Fibroblast of skin of abdomen (primary cell): Measurements from ENCODE around the gene METTL25B.

Experiments
- DNase-seq: peaks from one replicate; pipeline ENCODE4 v3.0.0-alpha.2; 2013

Gene METTL25B

DNA sequence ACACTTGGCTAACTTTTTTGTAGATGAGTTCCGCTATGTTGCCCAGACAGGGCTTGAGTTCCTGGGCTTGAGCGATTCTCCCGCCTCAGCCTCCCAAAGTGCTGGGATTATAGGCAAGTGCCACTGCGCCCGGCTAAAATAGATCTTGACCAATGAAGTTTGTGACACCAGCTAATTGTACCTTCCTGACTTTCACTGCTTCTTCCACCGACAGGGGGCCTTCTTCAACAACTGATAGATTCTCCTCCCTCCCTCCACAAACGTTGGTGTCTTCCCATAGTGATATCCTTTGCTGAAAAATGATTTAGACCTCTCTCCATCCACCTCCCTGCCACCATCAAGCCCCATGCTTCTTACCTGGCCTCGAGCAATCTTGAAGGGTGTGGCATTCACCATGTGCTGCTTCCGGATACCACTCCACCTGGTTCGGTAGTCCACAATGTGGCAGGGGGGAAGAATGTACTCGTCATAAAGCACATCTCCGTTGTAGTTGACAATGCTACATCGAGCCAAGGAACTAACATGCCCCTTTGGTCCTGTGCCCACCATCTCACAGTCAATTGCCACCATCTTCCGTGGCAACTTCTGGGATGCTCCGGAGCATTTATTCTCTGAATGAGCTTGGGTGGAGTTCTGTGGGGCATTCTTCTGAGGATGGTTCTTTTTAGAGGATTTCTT, 1.6 kb upstream of the METTL25B start:
- peak; percentile 64 for DNase-seq

DNA sequence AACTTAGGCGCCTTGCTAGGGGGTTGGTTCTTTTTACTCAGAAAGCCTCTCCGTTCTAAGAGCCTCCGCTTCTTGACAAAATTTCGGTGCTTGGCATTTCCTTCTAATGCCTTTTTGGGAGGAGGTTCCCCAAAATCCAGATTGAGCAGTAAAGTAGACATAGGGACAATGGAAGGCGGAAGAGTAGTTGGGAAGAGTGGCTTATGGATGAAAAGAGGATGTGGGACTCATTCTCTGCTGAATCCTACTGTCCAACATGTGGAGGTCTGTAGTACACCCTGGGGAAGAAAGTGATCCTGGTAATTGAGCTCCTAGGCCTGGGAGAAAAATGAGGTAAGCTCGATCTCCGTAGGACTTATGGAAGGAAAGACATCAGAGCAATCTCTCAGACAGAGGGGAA, 777 bp upstream of the METTL25B start:
- no peak for DNase-seq

- DNase-seq = peak; percentile 98
Measured at GRCh38 chr1:156728599-156729462, 562 bp downstream of the METTL25B start, which contains the start of gene ISG20L2. ISG20L2 (minus strand) TSS chr1:156728766; CDS start chr1:156727652, 1,114 bp downstream.

DNA sequence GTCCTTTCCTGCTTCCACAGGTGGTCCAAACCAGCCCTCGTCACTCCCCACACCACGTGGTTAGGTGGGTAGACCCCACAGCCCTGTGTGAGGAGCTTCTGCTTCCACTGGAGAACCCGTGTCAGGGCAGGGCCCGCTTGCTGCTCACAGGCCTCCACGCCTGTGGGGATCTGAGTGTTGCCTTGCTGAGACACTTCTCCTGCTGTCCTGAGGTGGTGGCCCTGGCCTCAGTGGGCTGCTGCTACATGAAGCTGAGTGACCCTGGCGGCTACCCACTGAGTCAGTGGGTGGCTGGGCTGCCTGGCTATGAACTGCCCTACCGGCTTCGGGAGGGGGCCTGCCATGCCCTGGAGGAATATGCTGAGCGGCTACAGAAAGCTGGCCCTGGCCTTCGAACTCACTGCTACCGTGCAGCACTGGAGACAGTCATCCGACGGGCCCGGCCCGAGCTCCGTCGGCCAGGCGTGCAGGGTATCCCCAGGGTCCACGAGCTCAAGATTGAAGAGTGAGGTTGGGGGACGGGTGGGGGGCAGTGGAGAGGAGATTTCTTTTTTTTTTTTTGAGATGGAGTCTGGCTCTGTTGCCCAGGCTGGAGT, 5.8 kb downstream of the METTL25B start:
- no peak for DNase-seq

GRCh38 chr1:156738407-156738806, 10.1 kb downstream of the METTL25B start:
- DNase-seq = no peak

GRCh38 chr1:156738916-156739315, 10.6 kb downstream of the METTL25B start:
- DNase-seq = no peak

DNA sequence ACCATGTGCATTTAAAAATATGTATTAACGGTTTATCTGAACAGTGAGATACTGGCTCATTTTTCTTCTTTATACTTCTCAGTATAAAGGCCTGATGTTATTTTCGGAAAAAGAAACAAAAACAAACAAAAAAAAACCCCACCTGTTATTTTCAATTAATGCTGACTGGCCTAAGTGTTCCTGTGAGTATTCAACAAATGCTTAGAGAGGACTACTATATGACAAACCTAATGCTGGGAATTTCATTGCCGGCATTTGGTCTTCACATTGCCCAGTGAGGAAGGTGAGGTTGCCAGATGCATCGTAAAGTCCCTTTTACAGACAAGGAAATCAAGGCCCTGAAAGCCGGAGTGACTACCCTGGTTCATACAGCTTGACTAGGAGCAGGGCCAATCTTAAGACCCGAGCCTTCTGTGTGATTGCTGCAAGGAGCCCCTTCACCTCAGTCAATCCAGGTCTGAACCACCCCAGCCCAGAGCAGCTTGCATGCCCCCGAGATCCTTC, 12.0 kb downstream of the METTL25B start:
- DNase-seq = no peak

DNA sequence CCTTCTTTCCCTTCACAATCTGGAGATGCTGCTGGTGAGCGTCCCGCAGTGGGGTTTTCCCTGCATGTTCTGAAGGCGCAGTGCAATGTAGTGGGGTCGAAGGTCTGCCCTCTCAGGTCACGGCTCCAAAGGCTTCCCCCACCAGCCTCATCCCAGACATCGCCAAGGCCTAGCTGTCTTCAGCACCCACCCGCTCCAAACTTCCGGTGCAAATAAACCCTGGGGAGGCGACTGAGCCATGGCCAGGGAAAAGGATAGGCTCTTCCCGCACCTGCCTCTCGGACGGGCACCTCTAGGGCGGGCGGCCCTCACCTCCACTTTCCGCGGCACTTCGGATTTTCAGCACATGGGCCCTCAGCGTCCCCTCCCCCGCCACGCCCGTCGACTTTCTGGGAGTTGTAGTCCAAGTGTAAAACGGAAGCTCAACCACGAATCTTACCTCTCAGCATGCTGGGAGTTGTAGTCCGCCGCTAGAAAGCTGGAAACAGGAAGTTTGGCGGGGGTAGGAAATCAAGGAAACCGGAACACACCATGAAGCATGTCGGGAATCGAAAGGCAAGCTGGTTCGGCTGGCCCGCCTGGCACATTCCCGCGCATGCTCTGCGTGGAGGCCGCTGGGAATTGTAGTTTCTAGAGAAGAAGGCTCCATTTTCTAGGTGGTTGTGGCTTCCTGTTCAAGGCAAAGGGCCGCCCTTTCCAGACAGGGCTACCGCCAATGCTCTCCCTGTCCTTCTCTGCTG, 12.6 kb downstream of the METTL25B start, which contains the start of gene MRPL24:
TSS of gene MRPL24 (minus strand) at position 348 of the 740 bp plus-strand sequence. CDS start 2,384 bp downstream, outside the sequence.
- peak; percentile 99 for DNase-seq

DNA sequence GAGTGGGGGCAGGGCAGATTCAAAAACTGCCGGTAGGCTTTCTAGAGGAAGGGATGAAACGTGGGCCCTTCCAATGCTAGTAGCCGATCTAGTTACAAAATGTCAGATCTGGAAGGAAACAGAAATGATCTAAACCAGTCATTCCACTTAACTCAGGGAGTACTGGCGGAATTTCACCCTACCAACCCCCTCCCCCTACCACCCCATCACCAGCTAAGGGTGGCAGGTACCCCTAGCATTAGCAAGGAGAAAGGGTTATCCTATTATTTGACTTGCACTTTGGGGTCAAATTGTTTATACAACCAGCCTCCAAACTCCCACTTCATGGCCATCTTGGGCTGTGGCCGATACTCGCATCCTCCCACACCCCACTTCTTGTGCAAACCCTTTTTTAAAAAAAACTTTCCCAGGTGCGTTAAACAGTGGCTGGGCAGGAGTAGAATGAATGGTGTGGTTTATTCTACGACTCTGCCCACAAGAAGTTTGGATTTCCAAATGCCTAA, 13.3 kb downstream of the METTL25B start:
- DNase-seq = no peak

GRCh38 chr1:156742017-156742416, 13.7 kb downstream of the METTL25B start:
- no peak for DNase-seq

DNA sequence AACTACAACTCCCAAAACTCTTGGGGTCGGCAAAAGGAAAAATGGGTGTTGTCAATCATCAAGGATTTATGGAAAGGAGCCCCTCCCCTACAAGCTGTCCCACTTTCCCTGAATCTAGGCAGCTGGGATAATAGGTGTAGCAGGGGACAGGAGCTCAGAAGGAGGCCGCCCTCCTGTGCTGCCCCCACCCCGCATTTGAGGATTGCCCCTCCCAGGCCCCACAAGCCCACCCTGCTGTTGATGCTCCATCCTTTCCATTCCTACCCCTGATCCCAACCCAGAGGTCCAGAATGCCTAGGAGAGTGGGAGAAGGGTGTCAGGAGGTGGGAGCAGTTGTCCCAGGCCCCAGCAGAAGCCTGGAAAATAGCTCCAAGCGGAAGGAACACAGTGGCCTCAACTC, 14.5 kb downstream of the METTL25B start:
- no peak for DNase-seq

DNA sequence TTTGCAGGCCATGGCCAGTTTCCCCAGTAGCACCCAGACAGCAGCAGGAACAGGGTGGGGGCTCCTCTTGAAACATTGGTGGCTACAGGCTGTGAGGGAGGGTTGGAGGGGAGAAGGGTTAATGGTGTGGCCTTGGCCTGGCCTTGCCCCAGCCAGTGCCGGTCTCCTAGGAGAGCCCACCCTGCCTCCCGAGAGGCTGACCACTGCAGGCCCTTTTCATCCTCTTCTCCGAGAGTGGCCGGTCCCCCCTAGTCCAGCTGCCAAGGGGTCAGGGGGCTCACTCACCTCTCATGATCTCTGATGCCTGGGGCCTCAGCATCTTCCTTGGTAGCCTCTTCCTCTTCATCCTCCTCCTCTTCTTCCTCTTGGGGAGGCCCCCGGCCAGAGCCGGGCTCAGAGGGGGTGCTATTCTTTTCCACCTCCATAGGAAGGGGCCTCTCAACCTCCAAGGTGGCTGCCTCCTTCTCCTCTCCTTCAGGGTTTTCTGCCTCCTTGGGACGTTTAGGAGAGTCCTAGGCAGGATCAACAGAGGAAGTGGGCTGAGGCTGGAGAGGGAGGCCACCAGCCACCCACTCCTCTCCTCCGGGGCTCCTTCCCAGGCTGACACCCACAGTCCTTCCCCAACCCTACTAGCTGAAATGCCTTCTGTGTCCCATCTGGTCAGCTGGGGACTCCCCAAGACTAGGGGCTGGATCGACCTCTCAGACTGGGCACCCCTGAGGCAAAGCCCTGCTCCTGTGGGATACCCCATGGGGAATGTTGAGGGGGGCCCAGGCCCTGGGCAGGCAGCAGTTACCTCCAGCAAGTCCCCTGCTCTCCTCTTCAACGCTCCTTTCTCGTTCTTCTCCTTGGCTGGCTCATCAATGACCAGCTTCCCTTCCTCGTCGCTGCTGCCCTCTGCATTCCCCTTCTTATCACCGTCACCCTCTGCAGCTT, 15.4 kb downstream of the METTL25B start:
- no peak for DNase-seq

- no peak for DNase-seq
Measured at GRCh38 chr1:156744344-156744743, 16.1 kb downstream of the METTL25B start.

DNA sequence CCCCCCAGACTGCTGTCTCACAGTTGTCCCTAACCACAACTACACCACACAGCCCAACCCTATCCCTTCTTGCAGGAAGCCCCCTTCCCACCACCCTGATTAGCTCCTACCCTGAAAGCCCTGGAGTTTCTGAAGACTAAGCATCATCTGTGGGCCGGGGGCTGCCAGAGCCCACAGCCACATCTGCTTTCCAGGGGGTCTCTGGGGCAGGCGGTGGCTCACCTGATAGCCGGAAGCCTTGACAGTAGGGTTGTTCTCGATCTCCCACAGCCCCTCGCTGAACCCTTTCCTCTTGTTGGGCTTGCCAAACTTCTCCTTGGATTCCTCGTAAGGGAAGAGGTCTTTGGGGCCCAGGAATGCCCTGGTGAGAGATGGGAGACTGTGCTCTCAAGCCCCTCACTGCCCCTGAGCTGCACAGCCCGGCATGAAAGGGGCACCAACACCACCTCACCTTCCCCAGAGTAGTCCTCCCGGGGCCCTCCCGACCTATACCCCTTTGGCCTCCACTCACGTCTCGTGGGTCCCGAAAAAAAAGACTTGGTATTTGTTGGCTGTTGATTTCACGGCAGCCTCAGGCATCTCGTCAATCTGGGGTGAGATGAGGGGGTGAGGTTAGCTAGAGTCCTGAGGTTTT, 16.6 kb downstream of the METTL25B start:
- no peak for DNase-seq

DNA sequence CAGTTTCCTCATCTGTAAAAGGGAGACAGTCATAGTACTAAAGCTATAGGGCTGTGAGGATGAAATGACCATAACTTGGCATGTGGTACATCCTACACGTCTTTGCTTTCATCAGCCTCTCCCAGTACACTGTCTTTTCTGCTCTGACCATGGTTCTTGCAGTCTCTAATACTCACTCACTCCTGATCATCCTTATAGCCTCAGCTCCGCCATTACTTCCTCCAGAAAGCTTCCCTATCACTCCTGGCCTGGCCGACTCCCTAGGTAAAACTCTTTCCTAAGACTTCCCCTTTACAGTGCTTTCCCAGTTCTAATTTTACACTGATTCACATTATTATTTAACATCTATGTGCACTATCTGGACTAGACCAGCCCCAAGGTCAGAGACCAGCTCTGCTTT, 17.6 kb downstream of the METTL25B start:
- no peak for DNase-seq

- DNase-seq = no peak
Measured at GRCh38 chr1:156746406-156746727, 18.1 kb downstream of the METTL25B start.

DNA sequence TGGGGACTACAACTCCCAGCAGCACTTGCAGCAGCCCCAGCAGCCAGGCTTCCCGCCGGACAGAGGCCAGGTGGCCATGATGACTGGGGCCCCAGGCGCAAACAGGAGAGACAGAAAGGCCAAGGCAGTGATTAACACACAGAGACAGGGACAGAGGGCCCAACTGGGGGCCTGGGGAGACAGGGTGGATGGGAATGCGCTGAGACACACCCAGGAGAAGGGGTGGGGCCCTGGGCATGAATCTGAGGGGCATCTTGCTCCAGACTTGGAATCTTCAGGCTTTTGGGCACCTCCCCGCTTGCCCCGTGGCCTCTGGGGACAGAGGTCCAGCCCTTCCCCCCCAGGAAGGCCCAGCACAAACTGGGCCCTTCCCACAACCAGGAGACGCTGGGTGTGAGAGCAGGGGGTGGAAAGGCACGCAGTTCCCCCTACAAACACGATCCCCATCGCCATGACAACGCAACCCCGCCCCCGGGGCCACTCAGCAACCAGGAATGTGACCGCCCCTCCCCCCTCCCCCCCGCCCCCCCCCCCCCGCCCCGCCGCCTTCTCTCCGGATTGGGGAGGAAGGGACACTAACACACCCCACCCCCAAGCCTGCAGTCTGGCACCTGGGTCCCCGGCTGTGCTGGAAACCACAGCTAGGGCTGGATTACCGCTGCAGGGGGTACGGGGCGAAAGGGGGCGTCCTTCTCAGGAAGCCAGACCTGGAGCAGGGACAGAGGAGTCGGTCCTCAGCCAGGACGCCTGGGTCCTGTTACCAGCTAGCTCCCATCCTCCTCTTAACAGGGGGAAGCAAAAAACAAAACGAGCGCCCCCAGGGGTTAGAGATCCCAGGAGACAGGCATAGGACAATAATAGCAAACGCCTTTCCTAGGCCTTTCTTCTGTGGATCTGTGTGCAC, 18.7 kb downstream of the METTL25B start:
- DNase-seq = peak; percentile 95

DNA sequence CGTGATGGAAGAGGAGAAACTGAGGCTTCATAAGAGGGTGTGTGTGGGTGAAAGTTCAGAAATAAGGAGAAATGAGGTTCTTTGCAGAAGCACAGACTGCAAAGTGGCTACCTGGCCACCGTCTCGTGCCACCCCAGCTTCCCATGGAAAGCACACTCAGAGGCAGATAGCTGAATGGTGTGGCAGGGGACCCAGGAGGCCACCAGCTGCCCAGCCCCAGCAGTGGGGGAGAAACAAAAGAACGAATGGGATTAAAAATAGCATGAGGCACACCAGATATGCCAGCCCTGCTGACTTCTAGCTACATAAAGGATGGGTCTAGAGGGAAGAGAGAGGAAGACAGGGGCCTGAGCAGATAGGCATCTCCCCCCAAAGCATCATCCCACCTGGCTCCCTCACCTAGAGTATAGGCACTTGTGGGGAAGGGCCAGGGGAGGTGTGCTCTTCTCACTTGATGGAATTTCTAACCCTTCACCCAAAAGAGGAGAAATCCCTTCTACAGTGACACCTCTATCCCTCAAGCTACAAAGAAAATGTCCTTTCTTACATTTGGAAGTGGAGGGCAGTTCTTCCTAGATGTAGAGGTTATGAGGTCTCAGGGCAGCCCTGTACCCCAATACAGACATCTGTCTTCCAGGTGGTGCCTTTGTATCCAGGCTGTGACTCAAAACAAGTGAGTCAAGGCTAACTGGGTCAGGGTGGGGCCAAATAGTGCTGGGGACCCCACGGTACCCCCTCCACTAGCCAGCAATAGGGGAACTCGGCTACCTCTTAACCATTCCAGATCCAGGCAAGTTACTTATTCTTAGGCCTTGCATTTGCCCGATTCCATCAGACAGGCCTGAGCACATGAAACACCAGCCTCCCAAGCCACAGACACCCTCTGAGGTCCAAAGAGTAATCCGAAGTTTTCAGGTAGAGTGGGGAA, 19.7 kb downstream of the METTL25B start:
- DNase-seq = no peak
